ENCODE measurements around the gene TTC24. TPM values are rescaled to one million over a fixed set of nuclear protein-coding genes. Genes with fewer than 3 reads are reported as not detected.

The TTC24 gene
- total and polyA plus RNA-seq, 10 of the 15 experiments (the other 5 are each of a cell fraction or from before 2014, with no cell fraction given): 0.05 to 6.4 (median 2.9) TPM; not detected in 1

DNA sequence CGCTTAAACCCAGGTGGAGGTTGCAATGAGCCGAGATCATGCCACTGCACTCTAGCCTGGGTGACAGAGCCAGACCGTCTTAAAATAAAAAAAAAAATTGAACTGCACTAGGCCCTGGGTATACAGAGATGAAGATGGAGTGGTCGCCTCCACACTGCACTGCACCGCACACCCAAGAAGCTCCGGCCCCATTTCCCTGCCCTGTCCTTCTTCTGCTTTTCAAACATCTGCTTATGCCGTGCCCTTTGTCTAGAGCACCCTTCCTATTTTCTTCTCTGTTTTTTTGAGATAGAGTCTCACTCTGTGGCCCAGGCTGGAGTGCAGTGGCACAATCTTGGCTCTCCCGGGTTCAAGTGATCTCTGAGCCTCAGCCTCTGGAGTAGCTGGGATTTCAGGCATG lies 24.6 kb upstream of the TTC24 start:
- FAIRE-seq: no peak
- H3K27me3 ChIP-seq (replicated peaks in 1 of 2; ENCODE audit: control insufficient read depth in 2 of 2, insufficient read depth in 2 of 2, low read length in 1 of 2): no peaks in the 10 kb centered on the region
- no TSS peak for BruUV-seq (replicated peaks)
- no peak overlapping the region for H2AFZ ChIP-seq (ENCODE audit: control insufficient read depth, low read depth, low read length)
- H3K27ac ChIP-seq (ENCODE audit: control insufficient read depth, insufficient read depth): no peak overlapping the region
- POLR2A ChIA-PET: no interaction called here
- H3K4me2 ChIP-seq (ENCODE audit: control insufficient read depth, insufficient read depth): no peak overlapping the region
- H3K4me3 ChIP-seq: no peak overlapping the region
- H3K9ac ChIP-seq (ENCODE audit: control insufficient read depth, insufficient read depth, low read length): no peak overlapping the region
- no peaks in the 10 kb centered on the region for H4K20me1 ChIP-seq (ENCODE audit: control insufficient read depth, insufficient read depth)
- no peaks in the 10 kb centered on the region for H3K4me1 ChIP-seq (ENCODE audit: control insufficient read depth, insufficient read depth, low read length)
- 74% methylated on average over 8 of the region's 8 CpGs for WGBS (ENCODE audit: insufficient coverage, insufficient replicate concordance, low lambda C conversion rate, missing lambda C conversion rate)
- in situ Hi-C loops (cut with MboI): no loop called here
- CTCF ChIA-PET: interaction anchor here (0.8 to 1.2 kb wide), 3 partner anchors 24 to 72 kb away, joined by 3 read pairs; no protein-coding TSS in a partner anchor
- RAD21 ChIA-PET (ENCODE audit: unreplicated experiment): interaction anchor here (0.7 to 1.7 kb wide), 3 partner anchors 37 to 169 kb away, joined by 3 to 4 read pairs (median 4); partner anchors contain the start of gene NAXE
- H3K79me2 ChIP-seq (ENCODE audit: control insufficient read depth, insufficient read depth, low read length): no peaks in the 10 kb centered on the region
- intact Hi-C loops (cut with micrococcal nuclease; ENCODE audit: unreplicated experiment): no loop called here
- SMC1A ChIA-PET (ENCODE audit: uncharacterized antibody, unreplicated experiment): interaction anchor here (0.9 to 1.3 kb wide), 3 partner anchors 11 to 16 kb away, joined by 3 to 5 read pairs (median 3); no protein-coding TSS in a partner anchor
- DNase-seq (ENCODE audit: low read depth, low spot score): no peak
- TF ChIP-seq BCL11A (IDR thresholded peaks at IDR 0.05; ENCODE audit: low read depth, low read length) (no peak), POLR2AphosphoS2 (IDR thresholded peaks at IDR 0.05; ENCODE audit: low read depth, low read length) (no peak), CREB1 (IDR thresholded peaks at IDR 0.05; ENCODE audit: low read depth) (no peak), RCOR1 (conservative IDR thresholded peaks at IDR 0.05; ENCODE audit: low read depth, low read length) (no peak)
- peaks cover 0 to 2% of the 10 kb centered on the region in 2 experiments; a peak in 2 of 4 replicates for H3K36me3 ChIP-seq (ENCODE audit: control insufficient read depth in 2 of 2, insufficient read depth in 2 of 2, low read length in 1 of 2)
- no peaks in the 10 kb centered on the region for H3K9me3 ChIP-seq (replicated peaks; ENCODE audit: control insufficient read depth, insufficient read depth, low read length)
- no peak for ATAC-seq

DNA sequence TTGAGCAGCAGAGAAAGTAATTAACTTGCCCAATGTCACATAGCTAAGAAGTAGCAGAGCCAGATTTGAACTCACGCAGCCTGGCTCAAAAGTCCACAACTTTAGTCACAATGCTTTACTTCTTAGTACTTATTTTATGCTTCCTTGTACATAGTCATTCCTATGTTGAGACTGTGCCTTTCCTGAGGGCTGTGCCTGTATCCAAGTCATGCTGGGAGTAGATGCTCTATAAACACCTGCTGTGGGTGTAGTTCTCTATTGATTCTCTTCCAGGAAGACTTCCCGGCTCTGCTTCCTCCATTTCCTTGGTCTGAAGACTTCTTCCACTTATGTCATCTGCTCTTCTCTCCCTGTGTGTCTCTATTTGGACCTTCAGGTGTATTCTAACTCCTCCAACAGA lies 23.8 kb upstream of the TTC24 start:
- WGBS (ENCODE audit: insufficient coverage, insufficient replicate concordance, low lambda C conversion rate, missing lambda C conversion rate): 90% methylated on average over 2 of the region's 2 CpGs
- POLR2A ChIA-PET: no interaction called here
- H4K20me1 ChIP-seq (ENCODE audit: control insufficient read depth, insufficient read depth): no peaks in the 10 kb centered on the region
- no TSS peak for BruUV-seq (replicated peaks)
- CTCF ChIA-PET: interaction anchor here (1.0 to 1.2 kb wide), 2 partner anchors 34 to 71 kb away, joined by 3 read pairs; no protein-coding TSS in a partner anchor
- ATAC-seq (no peak), FAIRE-seq (no peak), DNase-seq (ENCODE audit: low read depth, low spot score) (no peak)
- intact Hi-C loops (cut with micrococcal nuclease; ENCODE audit: unreplicated experiment) (no loop called here), in situ Hi-C loops (cut with MboI) (no loop called here)
- no peaks in the 10 kb centered on the region for H3K9me3 ChIP-seq (replicated peaks; ENCODE audit: control insufficient read depth, insufficient read depth, low read length)
- H2AFZ ChIP-seq (ENCODE audit: control insufficient read depth, low read depth, low read length): no peak overlapping the region
- no peak overlapping the region for H3K9ac ChIP-seq (ENCODE audit: control insufficient read depth, insufficient read depth, low read length)
- no peaks in the 10 kb centered on the region for H3K79me2 ChIP-seq (ENCODE audit: control insufficient read depth, insufficient read depth, low read length)
- H3K4me1 ChIP-seq (ENCODE audit: control insufficient read depth, insufficient read depth, low read length): no peaks in the 10 kb centered on the region
- H3K27me3 ChIP-seq (replicated peaks in 1 of 2; ENCODE audit: control insufficient read depth in 2 of 2, insufficient read depth in 2 of 2, low read length in 1 of 2): no peaks in the 10 kb centered on the region
- H3K4me3 ChIP-seq: no peak overlapping the region
- no peak overlapping the region for H3K27ac ChIP-seq (ENCODE audit: control insufficient read depth, insufficient read depth)
- RAD21 ChIA-PET (ENCODE audit: unreplicated experiment): interaction anchor here (1.5 to 1.7 kb wide), 2 partner anchors 66 to 170 kb away, joined by 4 read pairs; no protein-coding TSS in a partner anchor
- SMC1A ChIA-PET (ENCODE audit: uncharacterized antibody, unreplicated experiment): interaction anchor here (0.8 to 1.2 kb wide), 2 partner anchors 16 to 30 kb away, joined by 5 read pairs; no protein-coding TSS in a partner anchor
- H3K36me3 ChIP-seq (ENCODE audit: control insufficient read depth in 2 of 2, insufficient read depth in 2 of 2, low read length in 1 of 2): peaks cover 0 to 2% of the 10 kb centered on the region in 2 experiments; a peak in 1 of 4 replicates
- H3K4me2 ChIP-seq (ENCODE audit: control insufficient read depth, insufficient read depth): no peak overlapping the region
- TF ChIP-seq, protein P1, sequence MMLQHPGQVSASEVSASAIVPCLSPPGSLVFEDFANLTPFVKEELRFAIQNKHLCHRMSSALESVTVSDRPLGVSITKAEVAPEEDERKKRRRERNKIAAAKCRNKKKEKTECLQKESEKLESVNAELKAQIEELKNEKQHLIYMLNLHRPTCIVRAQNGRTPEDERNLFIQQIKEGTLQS (IDR thresholded peaks at IDR 0.05; ENCODE audit: borderline replicate concordance, extremely low read depth, low read depth, low read length): no peak
- TF ChIP-seq SUZ12 (IDR thresholded peaks at IDR 0.05; ENCODE audit: unreplicated experiment) (no peak), WRNIP1 (IDR thresholded peaks at IDR 0.05; ENCODE audit: borderline replicate concordance, low read depth, low read length) (no peak), NRF1 (conservative IDR thresholded peaks at IDR 0.05; ENCODE audit: low read depth, low read length) (no peak)
- TF ChIP-seq, protein P2, sequence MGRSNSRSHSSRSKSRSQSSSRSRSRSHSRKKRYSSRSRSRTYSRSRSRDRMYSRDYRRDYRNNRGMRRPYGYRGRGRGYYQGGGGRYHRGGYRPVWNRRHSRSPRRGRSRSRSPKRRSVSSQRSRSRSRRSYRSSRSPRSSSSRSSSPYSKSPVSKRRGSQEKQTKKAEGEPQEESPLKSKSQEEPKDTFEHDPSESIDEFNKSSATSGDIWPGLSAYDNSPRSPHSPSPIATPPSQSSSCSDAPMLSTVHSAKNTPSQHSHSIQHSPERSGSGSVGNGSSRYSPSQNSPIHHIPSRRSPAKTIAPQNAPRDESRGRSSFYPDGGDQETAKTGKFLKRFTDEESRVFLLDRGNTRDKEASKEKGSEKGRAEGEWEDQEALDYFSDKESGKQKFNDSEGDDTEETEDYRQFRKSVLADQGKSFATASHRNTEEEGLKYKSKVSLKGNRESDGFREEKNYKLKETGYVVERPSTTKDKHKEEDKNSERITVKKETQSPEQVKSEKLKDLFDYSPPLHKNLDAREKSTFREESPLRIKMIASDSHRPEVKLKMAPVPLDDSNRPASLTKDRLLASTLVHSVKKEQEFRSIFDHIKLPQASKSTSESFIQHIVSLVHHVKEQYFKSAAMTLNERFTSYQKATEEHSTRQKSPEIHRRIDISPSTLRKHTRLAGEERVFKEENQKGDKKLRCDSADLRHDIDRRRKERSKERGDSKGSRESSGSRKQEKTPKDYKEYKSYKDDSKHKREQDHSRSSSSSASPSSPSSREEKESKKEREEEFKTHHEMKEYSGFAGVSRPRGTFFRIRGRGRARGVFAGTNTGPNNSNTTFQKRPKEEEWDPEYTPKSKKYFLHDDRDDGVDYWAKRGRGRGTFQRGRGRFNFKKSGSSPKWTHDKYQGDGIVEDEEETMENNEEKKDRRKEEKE (IDR thresholded peaks at IDR 0.05): no peak
- TF ChIP-seq, protein P3, sequence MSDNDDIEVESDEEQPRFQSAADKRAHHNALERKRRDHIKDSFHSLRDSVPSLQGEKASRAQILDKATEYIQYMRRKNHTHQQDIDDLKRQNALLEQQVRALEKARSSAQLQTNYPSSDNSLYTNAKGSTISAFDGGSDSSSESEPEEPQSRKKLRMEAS (IDR thresholded peaks at IDR 0.05; ENCODE audit: low read depth, low read length): no peak
- TF ChIP-seq, protein P4, sequence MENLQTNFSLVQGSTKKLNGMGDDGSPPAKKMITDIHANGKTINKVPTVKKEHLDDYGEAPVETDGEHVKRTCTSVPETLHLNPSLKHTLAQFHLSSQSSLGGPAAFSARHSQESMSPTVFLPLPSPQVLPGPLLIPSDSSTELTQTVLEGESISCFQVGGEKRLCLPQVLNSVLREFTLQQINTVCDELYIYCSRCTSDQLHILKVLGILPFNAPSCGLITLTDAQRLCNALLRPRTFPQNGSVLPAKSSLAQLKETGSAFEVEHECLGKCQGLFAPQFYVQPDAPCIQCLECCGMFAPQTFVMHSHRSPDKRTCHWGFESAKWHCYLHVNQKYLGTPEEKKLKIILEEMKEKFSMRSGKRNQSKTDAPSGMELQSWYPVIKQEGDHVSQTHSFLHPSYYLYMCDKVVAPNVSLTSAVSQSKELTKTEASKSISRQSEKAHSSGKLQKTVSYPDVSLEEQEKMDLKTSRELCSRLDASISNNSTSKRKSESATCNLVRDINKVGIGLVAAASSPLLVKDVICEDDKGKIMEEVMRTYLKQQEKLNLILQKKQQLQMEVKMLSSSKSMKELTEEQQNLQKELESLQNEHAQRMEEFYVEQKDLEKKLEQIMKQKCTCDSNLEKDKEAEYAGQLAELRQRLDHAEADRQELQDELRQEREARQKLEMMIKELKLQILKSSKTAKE (IDR thresholded peaks at IDR 0.05; ENCODE audit: low read depth, poor library complexity, severe bottlenecking): no peak

Data from GM12878 (cell line).